Keratinocyte (primary cell): ENCODE results near the gene PPP2R5C. TPM values are rescaled to one million over a fixed set of nuclear protein-coding genes. Genes with fewer than 3 reads are reported as not detected.

ENCODE experiments used
- DNase-seq: peaks from one replicate; pipeline ENCODE4 v3.0.0-alpha.2; 2011; ENCODE audit warnings: low read depth, missing footprints, low spot score
- FAIRE-seq: peaks from 2 replicates; lab custom pipeline; 2011; peaks lifted over from hg19 to GRCh38; lab: Jason Lieb, UNC
- H2AFZ ChIP-seq: 2 replicates; pipeline ENCODE4 v1.6.0; 2012; ENCODE audit warnings: low read length, control low read depth, inconsistent platforms; ENCODE audit not compliant: control insufficient read depth
- H3K27ac ChIP-seq: 2 replicates; pipeline ENCODE4 v1.5.1; 2011; ENCODE audit warnings: low read length; ENCODE audit not compliant: control insufficient read depth, insufficient read depth
- H3K27me3 ChIP-seq: 3 replicates; pipeline ENCODE4 v1.6.0; 2011; ENCODE audit warnings: low read length; ENCODE audit not compliant: control insufficient read depth, insufficient read depth; ENCODE audit errors: extremely low read depth
- H3K36me3 ChIP-seq, 2 experiments: 2 replicates in 1 of 2; 3 replicates in 1 of 2; pipeline ENCODE4 v1.5.1; 2011; ENCODE audit warnings: low read length in 2 of 2, mild to moderate bottlenecking in 1 of 2; ENCODE audit not compliant: control insufficient read depth in 2 of 2, insufficient read depth in 2 of 2; ENCODE audit errors: extremely low read depth in 1 of 2
- H3K4me1 ChIP-seq: 3 replicates; pipeline ENCODE4 v1.5.1; 2011; ENCODE audit warnings: low read length; ENCODE audit not compliant: control insufficient read depth, insufficient read depth; ENCODE audit errors: extremely low read depth
- H3K4me2 ChIP-seq: 3 replicates; pipeline ENCODE4 v1.6.0; 2011; ENCODE audit warnings: low read depth, low read length; ENCODE audit not compliant: control insufficient read depth, insufficient read depth; ENCODE audit errors: extremely low read depth
- H3K4me3 ChIP-seq, 3 experiments: fragments of 200-600 bp in 1 of 3; sonication (generic) in 1 of 3; 2 replicates in 2 of 3; 3 replicates in 1 of 3; pipeline ENCODE4 v1.5.1; 2011 to 2016; ENCODE audit warnings: low read length in 3 of 3, mild to moderate bottlenecking in 3 of 3, control low read depth in 2 of 3, inconsistent platforms in 1 of 3, low read depth in 1 of 3, mixed read lengths in 1 of 3, mixed run types in 1 of 3, moderate library complexity in 1 of 3; ENCODE audit not compliant: control insufficient read depth in 2 of 3, insufficient read depth in 2 of 3; ENCODE audit errors: extremely low read depth in 1 of 3
- H3K79me2 ChIP-seq: 2 replicates; pipeline ENCODE4 v1.6.0; 2012; ENCODE audit warnings: low read length; ENCODE audit not compliant: control insufficient read depth, insufficient read depth
- H3K9ac ChIP-seq: 3 replicates; pipeline ENCODE4 v1.6.0; 2011; ENCODE audit warnings: low read length; ENCODE audit not compliant: control insufficient read depth, insufficient read depth; ENCODE audit errors: extremely low read depth
- H3K9me1 ChIP-seq: 3 replicates; pipeline ENCODE4 v1.6.0; 2011; ENCODE audit warnings: low read length; ENCODE audit not compliant: control insufficient read depth, insufficient read depth; ENCODE audit errors: extremely low read depth
- H3K9me3 ChIP-seq: 2 replicates; pipeline ENCODE4 v1.5.1; 2012; ENCODE audit warnings: low read depth, low read length; ENCODE audit not compliant: control insufficient read depth
- H4K20me1 ChIP-seq: 3 replicates; pipeline ENCODE4 v1.6.0; 2011; ENCODE audit warnings: low read length; ENCODE audit not compliant: control insufficient read depth, insufficient read depth; ENCODE audit errors: extremely low read depth
- EZH2 ChIP-seq: IDR thresholded peaks from one replicate; pipeline ENCODE4 v1.6.1; 2012; ENCODE audit warnings: inconsistent platforms, mild to moderate bottlenecking, low read length, moderate library complexity
- dilution Hi-C: fragments of 300-500 bp; cut with MboI; formaldehyde crosslinking; loops from one replicate; pipeline ENCODE4 v1.7.0; 2020; ENCODE audit warnings: low sequenced_read_pairs; ENCODE audit not compliant: extremely low pct_ligation_motif_present
- polyA plus RNA-seq, 5 experiments: library from polyadenylated mRNA; depleted of rRNA in 3 of 5; stranded (reverse) in 3 of 5; stranded (forward) in 1 of 5; unstranded in 1 of 5; fragments of >200 nt; gene quantifications; 1 replicate in 1 of 5; 2 replicates in 3 of 5; 3 replicates in 1 of 5; pipeline versions ENCODE4 v1.2.1 to v1.2.3, GENCODE V29; 2011 to 2012; ENCODE audit warnings: missing spikeins in 2 of 5, low read depth in 1 of 5, low replicate concordance in 1 of 5
- TF ChIP-seq, protein P1 (sequence below), 3 experiments: IDR thresholded peaks in 1 of 3; conservative IDR thresholded peaks in 1 of 3; optimal IDR thresholded peaks in 1 of 3; 2 replicates in 2 of 3; 3 replicates in 1 of 3; pipeline versions ENCODE3 to v1.5.1; 2011; ENCODE audit warnings: low read length in 3 of 3, mild to moderate bottlenecking in 3 of 3, moderate library complexity in 2 of 3, control low read depth in 1 of 3, inconsistent platforms in 1 of 3; ENCODE audit not compliant: insufficient read depth in 2 of 3; ENCODE audit errors: extremely low read depth in 1 of 3

The PPP2R5C gene
- polyA plus RNA-seq, 1 donor (not counting 4 experiments of a cell fraction or from before 2014, with no cell fraction given): 105 TPM

DNA sequence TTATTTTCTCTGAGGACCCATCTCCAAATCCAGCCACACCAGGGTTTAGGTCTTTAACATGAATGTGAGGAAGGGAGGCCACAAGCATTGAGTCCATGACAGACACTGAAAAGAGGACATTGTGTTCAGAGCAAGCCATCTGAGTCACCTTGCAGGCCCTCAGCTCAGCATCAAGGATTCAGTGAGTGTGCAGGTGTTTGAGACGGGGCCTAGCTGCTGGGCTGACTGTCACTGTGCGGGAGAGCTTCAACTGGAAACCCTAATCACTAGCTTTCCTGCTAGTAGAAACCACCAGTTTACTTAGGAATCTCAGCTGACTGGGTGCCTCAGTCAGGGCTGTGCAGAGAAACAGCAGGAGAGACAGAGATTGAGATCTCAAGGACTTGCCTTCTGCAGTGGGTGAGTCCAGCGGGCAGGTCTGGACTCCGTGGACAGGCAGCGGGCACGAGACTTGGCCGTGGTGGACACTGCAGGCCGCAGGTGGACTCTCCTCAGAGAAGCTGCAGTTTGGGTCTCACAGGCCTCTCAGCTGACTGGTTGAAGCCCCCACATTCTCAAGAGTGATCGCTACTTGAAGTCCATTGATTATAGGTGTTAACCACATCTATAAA is 116.8 kb downstream of the PPP2R5C start:
- H3K36me3 ChIP-seq: peaks cover 7 to 10% of the 10 kb centered on the region in 2 experiments
- H2AFZ ChIP-seq: no peak overlapping the region
- no peak overlapping the region for H3K4me3 ChIP-seq
- H4K20me1 ChIP-seq: peaks cover 6% of the 10 kb centered on the region
- H3K27ac ChIP-seq: no peak overlapping the region
- FAIRE-seq (no peak), DNase-seq (no peak)
- no peaks in the 10 kb centered on the region for H3K4me1 ChIP-seq
- peaks cover 41% of the 10 kb centered on the region for H3K79me2 ChIP-seq
- no peaks in the 10 kb centered on the region for H3K27me3 ChIP-seq
- dilution Hi-C loops: no loop called here
- H3K9me3 ChIP-seq: no peaks in the 10 kb centered on the region
- H3K9ac ChIP-seq: no peak overlapping the region
- TF ChIP-seq, protein P1, sequence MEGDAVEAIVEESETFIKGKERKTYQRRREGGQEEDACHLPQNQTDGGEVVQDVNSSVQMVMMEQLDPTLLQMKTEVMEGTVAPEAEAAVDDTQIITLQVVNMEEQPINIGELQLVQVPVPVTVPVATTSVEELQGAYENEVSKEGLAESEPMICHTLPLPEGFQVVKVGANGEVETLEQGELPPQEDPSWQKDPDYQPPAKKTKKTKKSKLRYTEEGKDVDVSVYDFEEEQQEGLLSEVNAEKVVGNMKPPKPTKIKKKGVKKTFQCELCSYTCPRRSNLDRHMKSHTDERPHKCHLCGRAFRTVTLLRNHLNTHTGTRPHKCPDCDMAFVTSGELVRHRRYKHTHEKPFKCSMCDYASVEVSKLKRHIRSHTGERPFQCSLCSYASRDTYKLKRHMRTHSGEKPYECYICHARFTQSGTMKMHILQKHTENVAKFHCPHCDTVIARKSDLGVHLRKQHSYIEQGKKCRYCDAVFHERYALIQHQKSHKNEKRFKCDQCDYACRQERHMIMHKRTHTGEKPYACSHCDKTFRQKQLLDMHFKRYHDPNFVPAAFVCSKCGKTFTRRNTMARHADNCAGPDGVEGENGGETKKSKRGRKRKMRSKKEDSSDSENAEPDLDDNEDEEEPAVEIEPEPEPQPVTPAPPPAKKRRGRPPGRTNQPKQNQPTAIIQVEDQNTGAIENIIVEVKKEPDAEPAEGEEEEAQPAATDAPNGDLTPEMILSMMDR (optimal IDR thresholded peaks at IDR 0.05 in 1 of 3, IDR thresholded peaks at IDR 0.05 in 1 of 3, conservative IDR thresholded peaks at IDR 0.05 in 1 of 3; ENCODE audit: extremely low read depth in 1 of 3, insufficient read depth in 2 of 3, low read length in 3 of 3): no peak
- TF ChIP-seq EZH2: no peak
- H3K4me2 ChIP-seq: no peak overlapping the region
- H3K9me1 ChIP-seq: no peaks in the 10 kb centered on the region

DNA sequence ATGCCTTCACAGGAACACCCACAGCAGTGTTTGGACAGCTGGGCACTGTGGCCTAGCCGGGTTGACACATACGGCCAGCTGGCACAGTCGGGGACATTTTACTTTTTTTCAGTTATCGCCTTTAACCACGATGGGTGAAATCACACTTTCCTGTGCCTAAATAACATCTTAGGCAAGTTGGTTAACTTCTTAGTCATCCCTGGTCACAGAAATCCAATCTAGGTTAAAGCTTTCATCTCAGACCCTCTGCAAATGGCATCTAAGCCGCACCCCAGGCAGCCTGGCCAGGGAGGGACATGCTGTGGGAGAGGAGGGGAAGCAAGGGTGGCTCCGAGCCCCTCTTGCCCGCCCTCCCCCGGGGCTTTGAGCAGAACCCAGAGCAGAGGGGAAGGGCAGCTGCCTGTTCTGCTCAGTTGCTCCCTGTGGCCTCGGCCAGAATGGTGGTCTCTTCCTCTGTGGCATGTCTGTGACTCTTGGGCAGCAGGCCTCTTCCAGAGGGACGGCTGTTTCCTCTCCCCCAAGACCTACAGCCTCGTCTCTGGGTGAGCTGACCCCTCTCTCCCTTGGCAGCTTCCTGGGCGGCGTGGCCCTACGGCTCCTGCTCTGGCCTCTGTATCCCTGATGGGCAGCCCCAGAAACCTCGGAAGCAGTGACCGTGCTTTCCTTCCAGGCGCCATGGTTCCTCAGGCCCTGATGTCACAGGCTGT is 117.5 kb downstream of the PPP2R5C start:
- dilution Hi-C loops: no loop called here
- Histone ChIP-seq H3K79me2 (peaks cover 38% of the 10 kb centered on the region), H3K9me1 (no peaks in the 10 kb centered on the region), H3K4me2 (no peak overlapping the region), H3K27me3 (no peaks in the 10 kb centered on the region), H4K20me1 (peaks cover 6% of the 10 kb centered on the region), H3K9me3 (no peaks in the 10 kb centered on the region), H3K27ac (no peak overlapping the region), H3K4me1 (no peaks in the 10 kb centered on the region), H3K4me3 (no peak overlapping the region), H2AFZ (no peak overlapping the region), H3K36me3 (peaks cover 13% of the 10 kb centered on the region in 2 experiments), H3K9ac (no peak overlapping the region)
- FAIRE-seq (no peak), DNase-seq (no peak)
- TF ChIP-seq, protein P1 (optimal IDR thresholded peaks at IDR 0.05 in 1 of 3, IDR thresholded peaks at IDR 0.05 in 1 of 3, conservative IDR thresholded peaks at IDR 0.05 in 1 of 3; ENCODE audit: extremely low read depth in 1 of 3, insufficient read depth in 2 of 3, low read length in 3 of 3): no peak
- TF ChIP-seq EZH2: no peak
